ENCODE data around the gene SNRNP35.

The SNRNP35 gene

GRCh38 chr12:123485756-123486155 lies 27.8 kb downstream of the SNRNP35 start:
- no peak overlapping the region for H3K14ac ChIP-seq (ENCODE audit: low read length)

GRCh38 chr12:123487428-123487827 lies 29.5 kb downstream of the SNRNP35 start:
- no peaks in the 10 kb centered on the region for H3K9me3 ChIP-seq (ENCODE audit: insufficient read depth, low read depth, low read length)
- peaks cover 0 to 6% of the 10 kb centered on the region in 2 experiments for H3K4me1 ChIP-seq (ENCODE audit: control insufficient read depth in 1 of 2, insufficient read depth in 2 of 2, low read length in 2 of 2)
- no peak overlapping the region for H3K23ac ChIP-seq (ENCODE audit: low read length)
- H2BK12ac ChIP-seq (ENCODE audit: low read length) = no peak overlapping the region
- H2BK120ac ChIP-seq (ENCODE audit: insufficient read depth, low read length, poor library complexity) = no peak overlapping the region
- no peak for DNase-seq
- H3K27me3 ChIP-seq (ENCODE audit: insufficient read depth, low read length) = no peaks in the 10 kb centered on the region
- no peaks in the 10 kb centered on the region for H3K79me2 ChIP-seq (ENCODE audit: control insufficient read depth, insufficient read depth, low read length, poor library complexity)
- H4K8ac ChIP-seq (ENCODE audit: low read depth, low read length) = no peak overlapping the region
- no peak overlapping the region for H2AK5ac ChIP-seq (ENCODE audit: low read length)
- H3K4me3 ChIP-seq (ENCODE audit: low read depth, low read length) = no peak overlapping the region
- peaks cover 9 to 11% of the 10 kb centered on the region in 2 experiments for H3K36me3 ChIP-seq (ENCODE audit: control insufficient read depth in 1 of 2, insufficient read depth in 2 of 2, low read length in 2 of 2)
- no peak overlapping the region for H4K12ac ChIP-seq (ENCODE audit: low read depth, low read length)
- H3K14ac ChIP-seq (ENCODE audit: low read length) = no peak overlapping the region
- H2BK5ac ChIP-seq (ENCODE audit: low read depth, low read length, poor library complexity) = no peak overlapping the region
- H3K4ac ChIP-seq (ENCODE audit: low read depth, low read length) = no peak overlapping the region
- H4K91ac ChIP-seq (ENCODE audit: low read depth, low read length) = no peak overlapping the region
- no peak overlapping the region for H3K27ac ChIP-seq (ENCODE audit: low read depth, low read length)
- H3K9ac ChIP-seq (ENCODE audit: low read length) = no peak overlapping the region
- H3K4me2 ChIP-seq (ENCODE audit: low read length) = no peak overlapping the region
- H3K79me1 ChIP-seq (ENCODE audit: low read length) = peaks cover 8% of the 10 kb centered on the region
- no peak overlapping the region for H3K18ac ChIP-seq (ENCODE audit: low read length)
- no CpG with 5 or more reads among the region's 6 CpGs for WGBS (ENCODE audit: extremely low coverage, insufficient coverage, insufficient read length)
- no peak overlapping the region for H2AFZ ChIP-seq (ENCODE audit: insufficient read depth, low read length, poor library complexity)

More at GRCh38 chr12:123485756-123486155, 27.8 kb downstream of the SNRNP35 start:
- Histone ChIP-seq H3K4me3 (ENCODE audit: low read depth, low read length) (no peak overlapping the region), H2AK5ac (ENCODE audit: low read length) (no peak overlapping the region), H3K27ac (ENCODE audit: low read depth, low read length) (no peak overlapping the region), H3K4me2 (ENCODE audit: low read length) (no peak overlapping the region), H3K18ac (ENCODE audit: low read length) (no peak overlapping the region), H3K4me1 (ENCODE audit: control insufficient read depth in 1 of 2, insufficient read depth in 2 of 2, low read length in 2 of 2) (peaks cover 0 to 6% of the 10 kb centered on the region in 2 experiments), H2AFZ (ENCODE audit: insufficient read depth, low read length, poor library complexity) (no peak overlapping the region), H2BK120ac (ENCODE audit: insufficient read depth, low read length, poor library complexity) (no peak overlapping the region), H3K79me2 (ENCODE audit: control insufficient read depth, insufficient read depth, low read length, poor library complexity) (no peaks in the 10 kb centered on the region), H4K91ac (ENCODE audit: low read depth, low read length) (no peak overlapping the region), H3K23ac (ENCODE audit: low read length) (no peak overlapping the region), H4K12ac (ENCODE audit: low read depth, low read length) (no peak overlapping the region), H3K79me1 (ENCODE audit: low read length) (peaks cover 6% of the 10 kb centered on the region), H2BK5ac (ENCODE audit: low read depth, low read length, poor library complexity) (no peak overlapping the region), H3K9ac (ENCODE audit: low read length) (no peak overlapping the region), H3K27me3 (ENCODE audit: insufficient read depth, low read length) (no peaks in the 10 kb centered on the region), H3K4ac (ENCODE audit: low read depth, low read length) (no peak overlapping the region), H4K8ac (ENCODE audit: low read depth, low read length) (no peak overlapping the region), H2BK12ac (ENCODE audit: low read length) (no peak overlapping the region), H3K36me3 (ENCODE audit: control insufficient read depth in 1 of 2, insufficient read depth in 2 of 2, low read length in 2 of 2) (peaks cover 9 to 11% of the 10 kb centered on the region in 2 experiments), H3K9me3 (ENCODE audit: insufficient read depth, low read depth, low read length) (no peaks in the 10 kb centered on the region)
- no CpG with 5 or more reads among the region's 14 CpGs for WGBS (ENCODE audit: extremely low coverage, insufficient coverage, insufficient read length)
- no peak for DNase-seq

DNA sequence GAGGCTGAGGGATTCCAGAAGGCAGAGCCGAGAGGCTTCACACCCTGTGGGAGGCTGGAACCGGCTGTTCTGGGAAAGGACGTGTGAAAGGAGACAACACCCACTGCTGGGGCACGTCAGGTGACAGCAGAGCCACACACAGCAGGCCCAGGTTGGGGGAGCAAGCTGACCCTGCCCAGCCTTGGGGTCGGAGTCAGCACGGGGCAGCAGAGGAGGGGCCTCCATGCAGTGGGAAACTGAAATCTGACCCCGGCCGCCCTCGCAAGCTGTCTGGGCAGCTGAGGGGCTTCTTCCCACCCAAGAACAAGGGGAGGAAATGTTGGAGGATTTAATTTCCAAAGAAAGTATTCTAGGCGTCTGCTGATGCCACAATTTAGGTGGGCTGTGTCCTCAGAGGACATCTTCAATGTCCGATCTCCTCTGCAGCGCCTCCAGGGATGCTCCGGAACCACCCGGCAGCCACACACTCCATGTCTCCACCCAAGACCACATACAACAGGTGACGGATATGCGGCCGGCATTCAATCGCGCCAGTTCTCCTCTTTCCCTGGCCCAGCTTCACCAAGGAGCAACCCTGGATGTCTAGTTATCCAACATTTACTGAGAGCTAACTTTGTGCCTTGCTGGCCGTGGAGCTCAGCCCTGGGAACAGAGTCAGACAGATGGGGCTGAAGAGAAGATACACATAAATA lies 30.7 kb downstream of the SNRNP35 start:
- Histone ChIP-seq H4K12ac (ENCODE audit: low read depth, low read length) (no peak overlapping the region), H3K4me3 (ENCODE audit: low read depth, low read length) (no peak overlapping the region), H2BK12ac (ENCODE audit: low read length) (no peak overlapping the region), H3K23ac (ENCODE audit: low read length) (no peak overlapping the region), H3K14ac (ENCODE audit: low read length) (peak overlapping the region; percentile 60), H3K79me1 (ENCODE audit: low read length) (peaks cover 8% of the 10 kb centered on the region), H4K8ac (ENCODE audit: low read depth, low read length) (no peak overlapping the region), H3K4ac (ENCODE audit: low read depth, low read length) (no peak overlapping the region), H3K27ac (ENCODE audit: low read depth, low read length) (no peak overlapping the region), H4K91ac (ENCODE audit: low read depth, low read length) (peak overlapping the region; percentile 28), H3K9me3 (ENCODE audit: insufficient read depth, low read depth, low read length) (no peaks in the 10 kb centered on the region), H2AFZ (ENCODE audit: insufficient read depth, low read length, poor library complexity) (no peak overlapping the region), H2AK5ac (ENCODE audit: low read length) (no peak overlapping the region), H3K27me3 (ENCODE audit: insufficient read depth, low read length) (no peaks in the 10 kb centered on the region), H3K4me2 (ENCODE audit: low read length) (no peak overlapping the region), H3K9ac (ENCODE audit: low read length) (no peak overlapping the region), H3K4me1 (ENCODE audit: control insufficient read depth in 1 of 2, insufficient read depth in 2 of 2, low read length in 2 of 2) (peaks cover 0 to 6% of the 10 kb centered on the region in 2 experiments), H3K79me2 (ENCODE audit: control insufficient read depth, insufficient read depth, low read length, poor library complexity) (no peaks in the 10 kb centered on the region), H3K18ac (ENCODE audit: low read length) (no peak overlapping the region), H2BK5ac (ENCODE audit: low read depth, low read length, poor library complexity) (no peak overlapping the region), H2BK120ac (ENCODE audit: insufficient read depth, low read length, poor library complexity) (no peak overlapping the region), H3K36me3 (ENCODE audit: control insufficient read depth in 1 of 2, insufficient read depth in 2 of 2, low read length in 2 of 2) (peaks cover 6 to 9% of the 10 kb centered on the region in 2 experiments)
- no CpG with 5 or more reads among the region's 20 CpGs for WGBS (ENCODE audit: extremely low coverage, insufficient coverage, insufficient read length)
- DNase-seq = no peak

DNA sequence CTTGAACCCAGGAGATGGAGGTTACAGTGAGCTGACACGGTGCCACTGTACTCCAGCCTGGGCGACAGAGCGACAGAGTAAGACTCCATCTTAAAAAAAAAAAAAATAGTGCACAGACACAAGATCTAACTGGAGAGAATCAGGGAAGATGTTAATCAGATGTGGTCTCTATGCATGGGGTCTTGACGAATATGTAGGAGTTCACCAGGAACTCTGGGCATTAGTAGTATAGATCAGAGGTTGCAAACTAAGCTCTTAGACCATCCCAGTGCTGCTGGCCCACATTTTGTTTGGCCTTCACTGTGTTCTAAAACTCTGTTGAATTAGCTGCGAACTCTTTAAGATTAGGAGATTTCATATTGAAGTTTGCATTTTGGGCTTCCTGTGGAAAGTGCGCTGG lies 31.6 kb downstream of the SNRNP35 start:
- WGBS (ENCODE audit: extremely low coverage, insufficient coverage, insufficient read length) = no CpG with 5 or more reads among the region's 6 CpGs
- DNase-seq = no peak

More for the DNA sequence above, 31.6 kb downstream of the SNRNP35 start:
- Histone ChIP-seq H3K27me3 (ENCODE audit: insufficient read depth, low read length) (no peaks in the 10 kb centered on the region), H3K27ac (ENCODE audit: low read depth, low read length) (no peak overlapping the region), H3K79me2 (ENCODE audit: control insufficient read depth, insufficient read depth, low read length, poor library complexity) (no peaks in the 10 kb centered on the region), H3K79me1 (ENCODE audit: low read length) (peaks cover 10% of the 10 kb centered on the region), H2BK12ac (ENCODE audit: low read length) (no peak overlapping the region), H3K36me3 (ENCODE audit: control insufficient read depth in 1 of 2, insufficient read depth in 2 of 2, low read length in 2 of 2) (peaks cover 5 to 6% of the 10 kb centered on the region in 2 experiments), H2AK5ac (ENCODE audit: low read length) (no peak overlapping the region), H3K4me3 (ENCODE audit: low read depth, low read length) (no peak overlapping the region), H2BK120ac (ENCODE audit: insufficient read depth, low read length, poor library complexity) (no peak overlapping the region), H4K8ac (ENCODE audit: low read depth, low read length) (no peak overlapping the region), H3K4ac (ENCODE audit: low read depth, low read length) (no peak overlapping the region), H4K12ac (ENCODE audit: low read depth, low read length) (no peak overlapping the region), H3K14ac (ENCODE audit: low read length) (no peak overlapping the region), H4K91ac (ENCODE audit: low read depth, low read length) (peak overlapping the region; percentile 39), H3K9me3 (ENCODE audit: insufficient read depth, low read depth, low read length) (no peaks in the 10 kb centered on the region), H3K23ac (ENCODE audit: low read length) (no peak overlapping the region), H2AFZ (ENCODE audit: insufficient read depth, low read length, poor library complexity) (no peak overlapping the region), H3K4me2 (ENCODE audit: low read length) (no peak overlapping the region), H2BK5ac (ENCODE audit: low read depth, low read length, poor library complexity) (no peak overlapping the region), H3K9ac (ENCODE audit: low read length) (no peak overlapping the region), H3K18ac (ENCODE audit: low read length) (no peak overlapping the region), H3K4me1 (ENCODE audit: control insufficient read depth in 1 of 2, insufficient read depth in 2 of 2, low read length in 2 of 2) (peaks cover 0 to 6% of the 10 kb centered on the region in 2 experiments)

Data from trophoblast cell (in vitro differentiated cells and primary cell).